ENCODE data around the gene PLA2G6.

GRCh38 chr22:38169116-38169515, 12.5 kb downstream of the PLA2G6 start:
- TF ChIP-seq POLR2A (IDR thresholded peaks at IDR 0.05; ENCODE audit: low read depth, low read length) (no peak), POLR2AphosphoS5 (IDR thresholded peaks at IDR 0.05; ENCODE audit: low read depth, low read length) (no peak), PAX5 (IDR thresholded peaks at IDR 0.05; ENCODE audit: insufficient read depth, low read length, severe bottlenecking) (no peak), TAF1 (IDR thresholded peaks at IDR 0.05; ENCODE audit: low read depth, low read length) (no peak)
